A673 (cell line): ENCODE measurements around the gene DCUN1D3.

Source experiments
- EZH2 ChIP-seq: fragments of 200-600 bp; sonication (generic); IDR thresholded peaks from 2 replicates; pipeline ENCODE4 v1.6.1; 2017; ENCODE audit warnings: borderline replicate concordance, low read depth, mild to moderate bottlenecking, mixed read lengths, antibody characterized with exemption, low read length; ENCODE audit not compliant: poor library complexity, severe bottlenecking
- TF ChIP-seq, protein P1 (sequence below): fragments of 300-800, 200-600 bp; sonication (generic); conservative IDR thresholded peaks from 2 replicates; pipeline ENCODE4 v1.5.1; 2017; ENCODE audit warnings: low read depth, mild to moderate bottlenecking, antibody characterized with exemption, low read length, moderate library complexity, mixed read lengths

- TF ChIP-seq, protein P1, sequence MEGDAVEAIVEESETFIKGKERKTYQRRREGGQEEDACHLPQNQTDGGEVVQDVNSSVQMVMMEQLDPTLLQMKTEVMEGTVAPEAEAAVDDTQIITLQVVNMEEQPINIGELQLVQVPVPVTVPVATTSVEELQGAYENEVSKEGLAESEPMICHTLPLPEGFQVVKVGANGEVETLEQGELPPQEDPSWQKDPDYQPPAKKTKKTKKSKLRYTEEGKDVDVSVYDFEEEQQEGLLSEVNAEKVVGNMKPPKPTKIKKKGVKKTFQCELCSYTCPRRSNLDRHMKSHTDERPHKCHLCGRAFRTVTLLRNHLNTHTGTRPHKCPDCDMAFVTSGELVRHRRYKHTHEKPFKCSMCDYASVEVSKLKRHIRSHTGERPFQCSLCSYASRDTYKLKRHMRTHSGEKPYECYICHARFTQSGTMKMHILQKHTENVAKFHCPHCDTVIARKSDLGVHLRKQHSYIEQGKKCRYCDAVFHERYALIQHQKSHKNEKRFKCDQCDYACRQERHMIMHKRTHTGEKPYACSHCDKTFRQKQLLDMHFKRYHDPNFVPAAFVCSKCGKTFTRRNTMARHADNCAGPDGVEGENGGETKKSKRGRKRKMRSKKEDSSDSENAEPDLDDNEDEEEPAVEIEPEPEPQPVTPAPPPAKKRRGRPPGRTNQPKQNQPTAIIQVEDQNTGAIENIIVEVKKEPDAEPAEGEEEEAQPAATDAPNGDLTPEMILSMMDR, result no peak
- no peak for TF ChIP-seq EZH2
Observed at GRCh38 chr16:20894388-20894787, 5.8 kb downstream of the DCUN1D3 start.
